Calu3 (cell line): ENCODE results near the gene NOL12. TPM values are rescaled to one million over a fixed set of nuclear protein-coding genes. Genes with fewer than 3 reads are reported as not detected.

Source experiments
- Bru-seq: library from RNA; stranded (reverse); fragments of 400-500 nt; gene quantifications from one replicate; lab custom pipeline; 2021; lab: Mats Ljungman, UMichigan
- BruChase-seq, 2 experiments: library from RNA; stranded (reverse); fragments of 400-500 nt; gene quantifications; one replicate each; lab custom pipeline; 2021; lab: Mats Ljungman, UMichigan
- BruUV-seq: library from RNA; stranded (reverse); fragments of 400-500 nt; replicated peaks from 2 replicates; lab custom pipeline; 2021; lab: Mats Ljungman, UMichigan
- CTCF ChIA-PET: fragments of 300-600 bp; sonication (Branson Sonifier 250); formaldehyde crosslinking; loops from one replicate; lab custom pipeline; 2022; ENCODE audit warnings: antibody characterized with exemption; lab: Charles Lee
- DNase-seq: peaks from one replicate; pipeline ENCODE4 v3.0.0; 2022
- H3K27ac Mint-ChIP-seq: one replicate; pipeline ENCODE4 v1.8.0; 2022; ENCODE audit warnings: mixed read lengths; ENCODE audit not compliant: unreplicated experiment
- H3K27me3 Mint-ChIP-seq: one replicate; pipeline ENCODE4 v1.8.0; 2022; ENCODE audit warnings: mixed read lengths; ENCODE audit not compliant: unreplicated experiment
- H3K36me3 Mint-ChIP-seq: one replicate; pipeline ENCODE4 v1.8.0; 2022; ENCODE audit warnings: mild to moderate bottlenecking, moderate library complexity, mixed read lengths; ENCODE audit not compliant: insufficient read depth, unreplicated experiment
- H3K4me1 Mint-ChIP-seq: one replicate; pipeline ENCODE4 v1.8.0; 2022; ENCODE audit warnings: mild to moderate bottlenecking, low read depth, mixed read lengths; ENCODE audit not compliant: unreplicated experiment
- H3K4me3 Mint-ChIP-seq: one replicate; pipeline ENCODE4 v1.8.0; 2022; ENCODE audit warnings: mild to moderate bottlenecking, low read depth, moderate library complexity, mixed read lengths; ENCODE audit not compliant: unreplicated experiment
- H3K9me3 Mint-ChIP-seq: one replicate; pipeline ENCODE4 v1.8.0; 2022; ENCODE audit warnings: low read depth, mixed read lengths; ENCODE audit not compliant: unreplicated experiment
- CTCF ChIP-seq: fragments of 200-600 bp; IDR thresholded peaks from one replicate; pipeline ENCODE4 v1.8.0; 2022; ENCODE audit warnings: antibody characterized with exemption; ENCODE audit not compliant: unreplicated experiment
- intact Hi-C: fragments of 100-400 bp; cut with micrococcal nuclease; formaldehyde crosslinking; loops from one replicate; pipeline ENCODE4 v1.10.0; 2022; ENCODE audit not compliant: unreplicated experiment
- long read RNA-seq: library from polyadenylated mRNA; stranded (forward); transcript quantifications from one replicate; pipeline ENCODE4 v2.0.0, GENCODE V29; 2022
- total RNA-seq: library from RNA; stranded (reverse); gene quantifications from 2 replicates; pipeline ENCODE4 v1.2.3, GENCODE V29; 2022

NOL12 gene
- total RNA-seq (23.7 and 26.8 TPM in 2 replicates), Bru-seq, nascent RNA (percentile 70 among the genes with signal in this experiment), BruChase-seq, experiment 1, labeled RNA remaining after a 6-hour chase (percentile 76 among the genes with signal in this experiment), BruChase-seq, experiment 2, labeled RNA remaining after a 2-hour chase (percentile 72 among the genes with signal in this experiment)
- long read RNA-seq, transcript NOL12-202 (7 exons, 945 nt): major isoform, 26 of 49 reads
- long read RNA-seq, transcript NOL12-201 (6 exons, 2,854 nt): minor isoform, 16 of 49 reads
- long read RNA-seq, partial matches to known transcripts: 2 of 49 reads
- long read RNA-seq, other reads (novel, unspliced or antisense): 3 of 49 reads

- peak within 1 kb of the TSS; percentile 94 for H3K4me3 Mint-ChIP-seq
- H3K9me3 Mint-ChIP-seq: no peaks in the 10 kb centered on the region
- BruUV-seq: TSS peak; percentile 91
- no peaks in the 10 kb centered on the region for H3K27me3 Mint-ChIP-seq
- no peak for TF ChIP-seq CTCF
- peak; percentile 84 for DNase-seq
- peaks cover 49% of the 10 kb centered on the region for H3K36me3 Mint-ChIP-seq
- H3K27ac Mint-ChIP-seq: peak within 1 kb of the TSS; percentile 72
- CTCF ChIA-PET: interaction anchor here (0.6 to 1.2 kb wide), 10 partner anchors 9 to 1014 kb away, joined by 3 to 26 read pairs (median 3); partner anchors contain the start of genes GCAT, LGALS2 and PDXP
- peaks cover 48% of the 10 kb centered on the region for H3K4me1 Mint-ChIP-seq
- intact Hi-C loops: no loop called here
These were observed at the start of gene NOL12 for GRCh38 chr22:37686002-37686982. NOL12 (plus strand) TSS chr22:37686343; CDS start chr22:37686393, 50 bp downstream.

GRCh38 chr22:37636949-37637273 lies 49.2 kb upstream of the NOL12 start:
- CTCF ChIA-PET: no interaction called here
- Mint-ChIP-seq H3K36me3 (peaks cover 55% of the 10 kb centered on the region), H3K9me3 (no peaks in the 10 kb centered on the region), H3K4me1 (peaks cover 9% of the 10 kb centered on the region), H3K4me3 (no peak overlapping the region), H3K27me3 (no peaks in the 10 kb centered on the region), H3K27ac (no peak overlapping the region)
- intact Hi-C loops: no loop called here
- no peak for DNase-seq
- no TSS peak for BruUV-seq
- no peak for TF ChIP-seq CTCF

GRCh38 chr22:37638391-37639069 lies 47.6 kb upstream of the NOL12 start:
- no peak for TF ChIP-seq CTCF
- peak overlapping the region; percentile 27 for H3K27ac Mint-ChIP-seq

More at GRCh38 chr22:37638391-37639069, 47.6 kb upstream of the NOL12 start:
- BruUV-seq: no TSS peak
- Mint-ChIP-seq H3K27me3 (no peaks in the 10 kb centered on the region), H3K9me3 (no peaks in the 10 kb centered on the region), H3K4me1 (peaks cover 9% of the 10 kb centered on the region), H3K36me3 (peaks cover 57% of the 10 kb centered on the region), H3K4me3 (peak overlapping the region; percentile 72)
- no peak for DNase-seq
- CTCF ChIA-PET: no interaction called here
- intact Hi-C loops: no loop called here
